HG03439 (cell line): ENCODE data around the gene MEI1.

Experiments used
- ATAC-seq: cut with Tn5 transposase; IDR thresholded peaks from one replicate; pipeline ENCODE4 v1.9.1; 2021; ENCODE audit warnings: mild to moderate bottlenecking, moderate library complexity; ENCODE audit not compliant: unreplicated experiment

MEI1 gene

GRCh38 chr22:41779929-41780505 lies 80.7 kb downstream of the MEI1 start:
- ATAC-seq, result no peak

GRCh38 chr22:41780746-41781505 lies 81.6 kb downstream of the MEI1 start:
- peak; percentile 78 for ATAC-seq

GRCh38 chr22:41781507-41781906 lies 82.2 kb downstream of the MEI1 start:
- ATAC-seq, result no peak

- no peak for ATAC-seq
These were observed 83.0 kb downstream of the MEI1 start for GRCh38 chr22:41782316-41782715.

- ATAC-seq, result no peak
These were observed 83.4 kb downstream of the MEI1 start for GRCh38 chr22:41782751-41783150.

- no peak for ATAC-seq
These were observed 88.0 kb downstream of the MEI1 start for GRCh38 chr22:41787331-41787730.

- ATAC-seq, result no peak
These were observed 94.6 kb downstream of the MEI1 start for GRCh38 chr22:41793871-41794270.

- no peak for ATAC-seq
These were observed 99.4 kb downstream of the MEI1 start for GRCh38 chr22:41798736-41799135.

- peak; percentile 19 for ATAC-seq
These were observed 100.4 kb downstream of the MEI1 start for GRCh38 chr22:41799486-41800347.

- ATAC-seq, result peak; percentile 83
These were observed 101.2 kb downstream of the MEI1 start, which contains the start of gene CCDC134 for GRCh38 chr22:41800348-41801146. Gene CCDC134 (plus strand): TSS chr22:41800679. CDS start chr22:41808891, 8,212 bp downstream.

- no peak for ATAC-seq
These were observed 102.0 kb downstream of the MEI1 start for GRCh38 chr22:41801147-41801819.

GRCh38 chr22:41801886-41802285 lies 102.6 kb downstream of the MEI1 start:
- ATAC-seq, result no peak

GRCh38 chr22:41805639-41806038 lies 106.3 kb downstream of the MEI1 start:
- no peak for ATAC-seq

- ATAC-seq, result no peak
These were observed 109.1 kb downstream of the MEI1 start for GRCh38 chr22:41808400-41808799.

- ATAC-seq, result no peak
These were observed 110.7 kb downstream of the MEI1 start for GRCh38 chr22:41810022-41810421.

GRCh38 chr22:41812805-41813545 lies 113.7 kb downstream of the MEI1 start:
- no peak for ATAC-seq

GRCh38 chr22:41813726-41814410 lies 114.6 kb downstream of the MEI1 start:
- no peak for ATAC-seq

- ATAC-seq, result no peak
These were observed 116.4 kb downstream of the MEI1 start for GRCh38 chr22:41815716-41816115.

GRCh38 chr22:41816241-41816640 lies 116.9 kb downstream of the MEI1 start:
- ATAC-seq, result no peak
